ENCODE data around the gene NR1H2.
A peak's percentile ranks its signal among the peaks of the same experiment; 100 is the strongest.
"Not testable (repeated sequence)": the region's sequence is repeated elsewhere in the genome, so short reads cannot be mapped to it uniquely, and the experiment has no call there.

The NR1H2 gene

GRCh38 chr19:50376166-50377050, at the start of gene NR1H2:
Gene NR1H2, plus strand, starts transcription at chr19:50376457. Its CDS starts 1,149 bp downstream, at chr19:50377606.
- peak within 1 kb of the TSS; percentile 86 to 87 for H3K9ac ChIP-seq (ENCODE audit: low read depth in 1 of 2, low read length in 2 of 2)
- peaks cover 40 to 41% of the 10 kb centered on the region in 2 donors for H3K36me3 ChIP-seq (ENCODE audit: control insufficient read depth in 2 of 2, insufficient read depth in 2 of 2, low read length in 2 of 2)
- peaks cover 0 to 4% of the 10 kb centered on the region in 2 donors for H3K4me1 ChIP-seq (ENCODE audit: control insufficient read depth in 2 of 2, insufficient read depth in 2 of 2, low read length in 2 of 2)
- H3K4me3 ChIP-seq (ENCODE audit: low read length in 2 of 2), result peak within 1 kb of the TSS; percentile 89 to 94
- no peaks in the 10 kb centered on the region for H3K27me3 ChIP-seq (ENCODE audit: control insufficient read depth in 2 of 2, insufficient read depth in 2 of 2, low read length in 2 of 2)
- no peaks in the 10 kb centered on the region for H3K9me3 ChIP-seq (ENCODE audit: control insufficient read depth in 2 of 2, low read length in 2 of 2)
- H3K27ac ChIP-seq (ENCODE audit: low read depth in 2 of 2, low read length in 2 of 2), result peak within 1 kb of the TSS; percentile 97 to 99

- Histone ChIP-seq H3K27ac (ENCODE audit: low read depth in 2 of 2, low read length in 2 of 2) (no peak overlapping the region), H3K27me3 (ENCODE audit: control insufficient read depth in 2 of 2, insufficient read depth in 2 of 2, low read length in 2 of 2) (peaks cover 23 to 26% of the 10 kb centered on the region in 2 donors), H3K9me3 (ENCODE audit: control insufficient read depth in 2 of 2, low read length in 2 of 2) (no peaks in the 10 kb centered on the region), H3K4me3 (ENCODE audit: low read length in 2 of 2) (no peak overlapping the region), H3K36me3 (ENCODE audit: control insufficient read depth in 2 of 2, insufficient read depth in 2 of 2, low read length in 2 of 2) (no peaks in the 10 kb centered on the region), H3K9ac (ENCODE audit: low read depth in 1 of 2, low read length in 2 of 2) (no peak overlapping the region), H3K4me1 (ENCODE audit: control insufficient read depth in 2 of 2, insufficient read depth in 2 of 2, low read length in 2 of 2) (peaks cover 10 to 14% of the 10 kb centered on the region in 2 donors)
Observed at GRCh38 chr19:50327013-50327412, 49.2 kb upstream of the NR1H2 start.

DNA sequence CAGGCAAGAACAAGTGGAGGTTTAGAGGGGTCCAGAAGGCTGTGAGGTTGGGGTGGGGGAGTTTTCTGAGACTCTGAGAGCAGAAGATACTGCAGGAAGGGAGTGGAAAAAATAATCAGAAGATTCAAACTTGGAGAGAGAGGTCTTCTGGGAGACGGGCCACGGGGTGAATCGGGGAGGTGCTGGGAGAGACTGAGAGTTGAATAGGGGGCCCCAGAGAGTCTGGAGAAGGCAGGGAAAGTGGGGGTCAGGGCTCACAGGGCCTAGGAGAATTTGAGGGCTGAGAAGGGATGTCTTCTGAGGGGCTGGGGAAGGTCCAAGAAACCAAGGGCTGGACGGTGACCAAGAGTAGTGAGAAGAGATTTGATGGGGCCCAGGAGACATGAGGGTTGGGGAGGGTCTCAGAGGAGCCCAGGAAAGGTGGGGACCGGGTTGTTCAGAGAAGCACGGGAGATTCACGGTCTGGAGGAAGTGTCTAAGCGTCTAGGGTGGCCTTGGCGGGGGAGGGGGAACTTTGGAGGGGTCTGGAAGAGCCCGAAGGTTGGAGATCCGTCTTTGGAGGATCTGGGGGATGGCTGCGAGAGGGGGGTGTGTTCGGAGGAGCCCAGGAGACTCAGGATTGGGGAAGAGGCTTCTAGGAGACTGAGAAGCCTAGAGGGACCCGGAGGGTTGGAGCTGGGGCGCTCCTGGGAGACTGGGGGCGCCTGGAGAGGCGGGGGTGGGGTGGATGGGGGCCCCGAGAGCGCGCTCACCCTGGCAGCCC, 48.6 kb upstream of the NR1H2 start:
- Histone ChIP-seq H3K9ac (ENCODE audit: low read depth in 1 of 2, low read length in 2 of 2) (no peak overlapping the region), H3K4me3 (ENCODE audit: low read length in 2 of 2) (no peak overlapping the region), H3K27me3 (ENCODE audit: control insufficient read depth in 2 of 2, insufficient read depth in 2 of 2, low read length in 2 of 2) (peaks cover 27 to 33% of the 10 kb centered on the region in 2 donors), H3K27ac (ENCODE audit: low read depth in 2 of 2, low read length in 2 of 2) (no peak overlapping the region), H3K4me1 (ENCODE audit: control insufficient read depth in 2 of 2, insufficient read depth in 2 of 2, low read length in 2 of 2) (peaks cover 11 to 16% of the 10 kb centered on the region in 2 donors), H3K36me3 (ENCODE audit: control insufficient read depth in 2 of 2, insufficient read depth in 2 of 2, low read length in 2 of 2) (no peaks in the 10 kb centered on the region), H3K9me3 (ENCODE audit: control insufficient read depth in 2 of 2, low read length in 2 of 2) (no peaks in the 10 kb centered on the region)

DNA sequence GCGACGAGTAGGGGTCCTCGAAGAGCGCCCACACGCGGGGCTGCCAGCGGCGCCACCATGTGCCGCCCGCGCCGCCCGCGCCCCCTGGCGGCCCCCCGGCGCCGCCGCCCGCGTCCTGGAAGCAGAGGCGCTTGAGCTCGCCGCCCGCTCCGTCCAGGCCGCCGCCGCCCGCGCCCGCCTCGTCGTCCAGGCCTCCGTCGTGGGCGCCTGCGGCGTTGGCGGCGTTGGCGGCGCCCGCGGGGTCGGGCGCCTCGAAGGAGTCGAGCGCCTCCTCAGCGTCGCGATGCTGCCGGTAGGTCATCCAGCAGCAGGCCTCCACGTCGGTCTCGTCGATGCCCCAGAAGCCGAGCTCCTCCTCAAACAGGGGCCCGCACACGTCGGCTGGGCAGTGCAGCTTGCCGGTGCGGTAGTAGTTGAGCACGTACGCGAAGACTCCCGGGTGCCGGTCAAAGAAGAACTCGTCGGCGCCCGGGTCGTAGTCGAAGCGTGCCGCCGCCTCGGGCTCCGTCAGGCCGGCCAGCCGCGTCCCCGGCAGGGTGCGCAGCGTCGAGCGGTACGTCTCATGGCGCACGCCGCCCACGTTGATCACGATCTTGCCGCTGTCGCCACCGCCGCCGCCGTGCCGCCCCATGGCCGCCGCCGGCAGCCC, 47.9 kb upstream of the NR1H2 start:
- peaks cover 16 to 21% of the 10 kb centered on the region in 2 donors for H3K4me1 ChIP-seq (ENCODE audit: control insufficient read depth in 2 of 2, insufficient read depth in 2 of 2, low read length in 2 of 2)
- H3K36me3 ChIP-seq (ENCODE audit: control insufficient read depth in 2 of 2, insufficient read depth in 2 of 2, low read length in 2 of 2), result no peaks in the 10 kb centered on the region
- H3K9me3 ChIP-seq (ENCODE audit: control insufficient read depth in 2 of 2, low read length in 2 of 2), result no peaks in the 10 kb centered on the region
- peaks cover 27 to 35% of the 10 kb centered on the region in 2 donors for H3K27me3 ChIP-seq (ENCODE audit: control insufficient read depth in 2 of 2, insufficient read depth in 2 of 2, low read length in 2 of 2)
- H3K27ac ChIP-seq (ENCODE audit: low read depth in 2 of 2, low read length in 2 of 2), result no peak overlapping the region
- no peak overlapping the region for H3K9ac ChIP-seq (ENCODE audit: low read depth in 1 of 2, low read length in 2 of 2)
- no peak overlapping the region for H3K4me3 ChIP-seq (ENCODE audit: low read length in 2 of 2)

- no peak overlapping the region for H3K9ac ChIP-seq (ENCODE audit: low read depth in 1 of 2, low read length in 2 of 2)
- H3K4me3 ChIP-seq (ENCODE audit: low read length in 2 of 2), result no peak overlapping the region
- H3K4me1 ChIP-seq (ENCODE audit: control insufficient read depth in 2 of 2, insufficient read depth in 2 of 2, low read length in 2 of 2), result peaks cover 19 to 24% of the 10 kb centered on the region in 2 donors
- H3K27ac ChIP-seq (ENCODE audit: low read depth in 2 of 2, low read length in 2 of 2), result no peak overlapping the region
- H3K9me3 ChIP-seq (ENCODE audit: control insufficient read depth in 2 of 2, low read length in 2 of 2), result no peaks in the 10 kb centered on the region
- H3K36me3 ChIP-seq (ENCODE audit: control insufficient read depth in 2 of 2, insufficient read depth in 2 of 2, low read length in 2 of 2), result no peaks in the 10 kb centered on the region
- H3K27me3 ChIP-seq (ENCODE audit: control insufficient read depth in 2 of 2, insufficient read depth in 2 of 2, low read length in 2 of 2), result peaks cover 27 to 35% of the 10 kb centered on the region in 2 donors
Observed at GRCh38 chr19:50328873-50329145, 47.4 kb upstream of the NR1H2 start.

- Histone ChIP-seq H3K9ac (ENCODE audit: low read depth in 1 of 2, low read length in 2 of 2) (peak within 1 kb of the TSS in 1 of 2 donors; percentile 32), H3K27ac (ENCODE audit: low read depth in 2 of 2, low read length in 2 of 2) (peak within 1 kb of the TSS in 1 of 2 donors; percentile 38), H3K36me3 (ENCODE audit: control insufficient read depth in 2 of 2, insufficient read depth in 2 of 2, low read length in 2 of 2) (no peaks in the 10 kb centered on the region), H3K9me3 (ENCODE audit: control insufficient read depth in 2 of 2, low read length in 2 of 2) (no peaks in the 10 kb centered on the region), H3K4me1 (ENCODE audit: control insufficient read depth in 2 of 2, insufficient read depth in 2 of 2, low read length in 2 of 2) (peaks cover 24 to 27% of the 10 kb centered on the region in 2 donors), H3K4me3 (ENCODE audit: low read length in 2 of 2) (peak within 1 kb of the TSS; percentile 33 to 59), H3K27me3 (ENCODE audit: control insufficient read depth in 2 of 2, insufficient read depth in 2 of 2, low read length in 2 of 2) (peaks cover 27 to 35% of the 10 kb centered on the region in 2 donors)
Observed at GRCh38 chr19:50329146-50329925, 46.9 kb upstream of the NR1H2 start, which contains the start of gene KCNC3. Gene KCNC3, minus strand, starts transcription at chr19:50329377. Its CDS starts 295 bp downstream, at chr19:50329082.

DNA sequence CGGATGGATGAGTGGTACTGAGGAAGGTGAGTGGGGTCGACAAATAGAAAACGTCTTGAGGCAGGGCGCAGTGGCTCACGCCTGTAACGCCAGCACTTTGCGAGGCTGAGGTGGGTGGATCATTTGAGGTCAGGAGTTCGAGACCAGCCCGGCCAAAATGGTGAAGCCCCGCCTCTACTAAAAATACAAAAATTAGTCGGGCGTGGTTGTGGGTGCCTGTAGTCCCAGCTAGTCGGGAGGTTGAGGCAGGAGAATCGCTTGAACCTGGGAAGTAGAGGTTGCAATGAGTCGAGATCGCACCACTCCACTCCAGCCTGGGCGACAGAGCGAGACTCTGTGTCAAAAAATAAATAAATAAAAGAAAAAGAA, 46.3 kb upstream of the NR1H2 start:
- H3K27me3 ChIP-seq (ENCODE audit: control insufficient read depth in 2 of 2, insufficient read depth in 2 of 2, low read length in 2 of 2), result peaks cover 27 to 35% of the 10 kb centered on the region in 2 donors
- not testable (repeated sequence) for H3K36me3 ChIP-seq (ENCODE audit: control insufficient read depth in 2 of 2, insufficient read depth in 2 of 2, low read length in 2 of 2); H3K9me3 ChIP-seq (ENCODE audit: control insufficient read depth in 2 of 2, low read length in 2 of 2); H3K9ac ChIP-seq (ENCODE audit: low read depth in 1 of 2, low read length in 2 of 2)
- peaks cover 24 to 27% of the 10 kb centered on the region in 2 donors for H3K4me1 ChIP-seq (ENCODE audit: control insufficient read depth in 2 of 2, insufficient read depth in 2 of 2, low read length in 2 of 2)
- peak overlapping the region in 1 of 2 donors; percentile 38 for H3K27ac ChIP-seq (ENCODE audit: low read depth in 2 of 2, low read length in 2 of 2)
- peak overlapping the region in 1 of 2 donors; percentile 59 for H3K4me3 ChIP-seq (ENCODE audit: low read length in 2 of 2)

GRCh38 chr19:50330365-50331078, 45.7 kb upstream of the NR1H2 start:
- Histone ChIP-seq H3K9me3 (ENCODE audit: control insufficient read depth in 2 of 2, low read length in 2 of 2) (no peaks in the 10 kb centered on the region), H3K36me3 (ENCODE audit: control insufficient read depth in 2 of 2, insufficient read depth in 2 of 2, low read length in 2 of 2) (no peaks in the 10 kb centered on the region), H3K4me1 (ENCODE audit: control insufficient read depth in 2 of 2, insufficient read depth in 2 of 2, low read length in 2 of 2) (peaks cover 24 to 27% of the 10 kb centered on the region in 2 donors), H3K27ac (ENCODE audit: low read depth in 2 of 2, low read length in 2 of 2) (peak overlapping the region in 1 of 2 donors; percentile 23), H3K4me3 (ENCODE audit: low read length in 2 of 2) (peak overlapping the region; percentile 33 to 48), H3K9ac (ENCODE audit: low read depth in 1 of 2, low read length in 2 of 2) (no peak overlapping the region), H3K27me3 (ENCODE audit: control insufficient read depth in 2 of 2, insufficient read depth in 2 of 2, low read length in 2 of 2) (peaks cover 27 to 36% of the 10 kb centered on the region in 2 donors)
